ENCODE results near the gene FBXW7.

FBXW7 gene

DNA sequence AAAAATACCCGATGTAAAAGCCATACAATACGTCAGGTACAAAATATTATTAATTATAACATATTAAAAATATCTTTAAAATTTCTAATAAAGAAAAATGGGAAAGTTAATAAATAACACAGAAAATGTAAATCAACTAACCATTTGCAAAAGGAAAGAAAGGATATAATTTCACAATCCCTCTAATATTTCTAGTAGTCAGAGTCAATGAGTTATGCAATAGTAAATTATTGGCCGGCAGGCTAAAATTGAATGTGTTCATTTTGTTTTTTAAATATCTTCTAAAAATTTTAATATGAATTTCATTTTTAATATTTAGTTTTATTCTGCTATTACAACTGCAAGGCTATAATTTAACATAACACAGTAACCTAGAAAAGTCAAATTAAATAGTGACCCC is 155.7 kb downstream of the FBXW7 start:
- no peak overlapping the region for H3K9ac ChIP-seq (ENCODE audit: low read depth, low read length, poor library complexity, severe bottlenecking)
- no peaks in the 10 kb centered on the region for H3K9me2 ChIP-seq (replicated peaks; ENCODE audit: low read depth, low read length)
- peaks cover 11% of the 10 kb centered on the region for H3K4me1 ChIP-seq (ENCODE audit: insufficient read depth, low read length, poor library complexity, severe bottlenecking)
- H3K9me3 ChIP-seq (ENCODE audit: insufficient read depth, low read depth, low read length) = no peaks in the 10 kb centered on the region
- H3F3A ChIP-seq (ENCODE audit: low read depth) = no peaks in the 10 kb centered on the region
- H3K36me3 ChIP-seq (ENCODE audit: insufficient read depth, low read length) = no peaks in the 10 kb centered on the region
- peaks cover 16% of the 10 kb centered on the region for H3K79me2 ChIP-seq (ENCODE audit: insufficient read depth, low read length)
- H2AFZ ChIP-seq (ENCODE audit: low read length) = no peak overlapping the region
- H4K20me1 ChIP-seq (ENCODE audit: insufficient read depth, low read length, poor library complexity, severe bottlenecking) = no peaks in the 10 kb centered on the region
- no peak overlapping the region for H3K4me2 ChIP-seq (ENCODE audit: low read depth, low read length, poor library complexity, severe bottlenecking)
- TF ChIP-seq CTCF (conservative IDR thresholded peaks at IDR 0.05; ENCODE audit: low read length) (no peak), EZH2phosphoT487 (IDR thresholded peaks at IDR 0.05; ENCODE audit: borderline replicate concordance) (no peak)
- H3K4me3 ChIP-seq (ENCODE audit: low read length, poor library complexity, severe bottlenecking) = no peak overlapping the region
- H3K27me3 ChIP-seq (ENCODE audit: insufficient read depth, low read length, poor library complexity, severe bottlenecking) = no peaks in the 10 kb centered on the region

DNA sequence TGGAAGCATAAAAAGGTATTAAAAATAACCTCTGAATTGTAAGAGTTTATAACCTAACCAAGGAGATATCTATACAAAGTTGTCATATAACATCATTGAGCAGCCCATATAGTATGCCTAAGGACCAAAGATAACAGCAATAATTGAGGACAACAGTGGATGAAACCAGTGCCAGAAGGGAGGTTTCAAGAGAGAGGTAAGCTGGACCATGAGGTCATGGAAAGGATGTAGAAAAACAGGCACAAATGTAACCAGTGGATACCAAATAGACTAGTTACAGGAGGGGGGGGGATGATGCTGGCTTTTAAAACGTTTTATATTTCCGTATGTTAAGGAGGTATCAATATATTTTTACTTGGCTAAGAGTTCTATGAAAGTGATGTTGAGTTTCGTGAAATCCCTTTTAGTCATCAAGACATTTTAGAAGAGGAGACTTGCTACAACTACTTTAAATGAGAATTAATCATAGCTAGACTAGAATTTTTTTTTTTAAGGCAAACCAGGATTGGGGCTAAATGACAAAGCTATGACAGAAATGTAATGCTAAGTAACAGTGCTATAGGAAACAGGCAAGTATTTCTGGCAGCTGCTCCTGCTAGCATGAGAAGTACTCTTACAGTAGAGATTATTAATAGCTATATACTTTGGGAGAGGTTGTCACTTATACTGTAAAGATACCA is 161.1 kb downstream of the FBXW7 start:
- no peak overlapping the region for H3K4me2 ChIP-seq (ENCODE audit: low read depth, low read length, poor library complexity, severe bottlenecking)
- H2AFZ ChIP-seq (ENCODE audit: low read length) = no peak overlapping the region
- H3K9me2 ChIP-seq (replicated peaks; ENCODE audit: low read depth, low read length) = no peaks in the 10 kb centered on the region
- H3K27me3 ChIP-seq (ENCODE audit: insufficient read depth, low read length, poor library complexity, severe bottlenecking) = no peaks in the 10 kb centered on the region
- H3K9me3 ChIP-seq (ENCODE audit: insufficient read depth, low read depth, low read length) = no peaks in the 10 kb centered on the region
- no peaks in the 10 kb centered on the region for H3F3A ChIP-seq (ENCODE audit: low read depth)
- H3K79me2 ChIP-seq (ENCODE audit: insufficient read depth, low read length) = no peaks in the 10 kb centered on the region
- H3K36me3 ChIP-seq (ENCODE audit: insufficient read depth, low read length) = no peaks in the 10 kb centered on the region
- H4K20me1 ChIP-seq (ENCODE audit: insufficient read depth, low read length, poor library complexity, severe bottlenecking) = no peaks in the 10 kb centered on the region
- H3K9ac ChIP-seq (ENCODE audit: low read depth, low read length, poor library complexity, severe bottlenecking) = no peak overlapping the region
- H3K4me3 ChIP-seq (ENCODE audit: low read length, poor library complexity, severe bottlenecking) = no peak overlapping the region
- H3K4me1 ChIP-seq (ENCODE audit: insufficient read depth, low read length, poor library complexity, severe bottlenecking) = no peaks in the 10 kb centered on the region
- no peak for TF ChIP-seq EZH2phosphoT487 (IDR thresholded peaks at IDR 0.05; ENCODE audit: borderline replicate concordance)
- TF ChIP-seq CTCF (conservative IDR thresholded peaks at IDR 0.05; ENCODE audit: low read length) = no peak

GRCh38 chr4:152374153-152374552 is 161.7 kb downstream of the FBXW7 start:
- Histone ChIP-seq H4K20me1 (ENCODE audit: insufficient read depth, low read length, poor library complexity, severe bottlenecking) (no peaks in the 10 kb centered on the region), H3K27me3 (ENCODE audit: insufficient read depth, low read length, poor library complexity, severe bottlenecking) (no peaks in the 10 kb centered on the region), H3K9me2 (replicated peaks; ENCODE audit: low read depth, low read length) (no peaks in the 10 kb centered on the region), H3K36me3 (ENCODE audit: insufficient read depth, low read length) (no peaks in the 10 kb centered on the region), H3K4me3 (ENCODE audit: low read length, poor library complexity, severe bottlenecking) (no peak overlapping the region), H2AFZ (ENCODE audit: low read length) (no peak overlapping the region), H3F3A (ENCODE audit: low read depth) (no peaks in the 10 kb centered on the region), H3K4me2 (ENCODE audit: low read depth, low read length, poor library complexity, severe bottlenecking) (no peak overlapping the region), H3K9ac (ENCODE audit: low read depth, low read length, poor library complexity, severe bottlenecking) (no peak overlapping the region), H3K4me1 (ENCODE audit: insufficient read depth, low read length, poor library complexity, severe bottlenecking) (no peaks in the 10 kb centered on the region), H3K9me3 (ENCODE audit: insufficient read depth, low read depth, low read length) (no peaks in the 10 kb centered on the region), H3K79me2 (ENCODE audit: insufficient read depth, low read length) (no peaks in the 10 kb centered on the region)
- no peak for TF ChIP-seq CTCF (conservative IDR thresholded peaks at IDR 0.05; ENCODE audit: low read length)
- no peak for TF ChIP-seq EZH2phosphoT487 (IDR thresholded peaks at IDR 0.05; ENCODE audit: borderline replicate concordance)

All from Loucy (cell line).